HL-60 (cell line): ENCODE results near the gene CD99.

Experiments used
- POLR2AphosphoS5 ChIP-seq: IDR thresholded peaks from 2 replicates; pipeline ENCODE4 v1.6.1; 2012; ENCODE audit warnings: low read depth
- SPI1 ChIP-seq: IDR thresholded peaks from 2 replicates; pipeline ENCODE4 v1.6.1; 2012; ENCODE audit warnings: low read depth, mild to moderate bottlenecking, borderline replicate concordance
- TF ChIP-seq, protein P1 (sequence below): IDR thresholded peaks from one replicate; pipeline ENCODE4 v1.5.1; 2011; ENCODE audit warnings: low read length, control low read depth, inconsistent platforms; ENCODE audit not compliant: insufficient read depth

DNA sequence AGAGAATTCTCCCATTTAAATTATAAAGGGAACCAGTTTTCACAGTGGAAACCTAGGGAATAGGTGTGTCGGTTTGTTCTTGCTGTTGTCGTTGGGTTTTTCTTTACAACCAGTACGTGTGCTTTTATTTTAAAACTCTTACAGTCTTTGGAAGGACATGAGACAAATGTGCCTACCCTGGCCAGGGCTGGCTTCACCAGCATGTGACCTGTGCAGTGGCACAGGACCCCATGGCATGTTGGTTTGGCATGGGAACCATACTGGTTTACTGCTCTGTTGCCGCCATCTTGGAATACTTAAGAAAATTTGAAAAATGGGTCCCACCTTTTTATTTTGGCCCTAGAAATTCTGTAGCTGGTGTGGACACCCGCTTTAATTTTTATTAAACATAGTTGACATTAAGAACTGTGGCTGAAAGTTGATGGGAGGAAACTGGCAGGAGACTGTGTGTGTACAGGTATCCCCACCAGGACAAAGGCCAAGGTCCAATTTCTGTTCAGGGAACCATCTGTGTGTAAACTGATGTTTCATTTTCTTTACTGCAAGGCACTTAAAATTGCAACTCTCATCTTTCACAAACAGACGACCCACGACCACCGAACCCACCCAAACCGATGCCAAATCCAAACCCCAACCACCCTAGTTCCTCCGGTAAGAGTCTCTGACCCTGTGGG is 28.8 kb downstream of the CD99 start:
- TF ChIP-seq POLR2AphosphoS5 = no peak
- TF ChIP-seq, protein P1, sequence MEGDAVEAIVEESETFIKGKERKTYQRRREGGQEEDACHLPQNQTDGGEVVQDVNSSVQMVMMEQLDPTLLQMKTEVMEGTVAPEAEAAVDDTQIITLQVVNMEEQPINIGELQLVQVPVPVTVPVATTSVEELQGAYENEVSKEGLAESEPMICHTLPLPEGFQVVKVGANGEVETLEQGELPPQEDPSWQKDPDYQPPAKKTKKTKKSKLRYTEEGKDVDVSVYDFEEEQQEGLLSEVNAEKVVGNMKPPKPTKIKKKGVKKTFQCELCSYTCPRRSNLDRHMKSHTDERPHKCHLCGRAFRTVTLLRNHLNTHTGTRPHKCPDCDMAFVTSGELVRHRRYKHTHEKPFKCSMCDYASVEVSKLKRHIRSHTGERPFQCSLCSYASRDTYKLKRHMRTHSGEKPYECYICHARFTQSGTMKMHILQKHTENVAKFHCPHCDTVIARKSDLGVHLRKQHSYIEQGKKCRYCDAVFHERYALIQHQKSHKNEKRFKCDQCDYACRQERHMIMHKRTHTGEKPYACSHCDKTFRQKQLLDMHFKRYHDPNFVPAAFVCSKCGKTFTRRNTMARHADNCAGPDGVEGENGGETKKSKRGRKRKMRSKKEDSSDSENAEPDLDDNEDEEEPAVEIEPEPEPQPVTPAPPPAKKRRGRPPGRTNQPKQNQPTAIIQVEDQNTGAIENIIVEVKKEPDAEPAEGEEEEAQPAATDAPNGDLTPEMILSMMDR = no peak
- no peak for TF ChIP-seq SPI1
